Stimulated activated CD4-positive, alpha-beta T cell treated with anti-CD3 and anti-CD28 coated beads, TNF-alpha, amount 100 ng/mL, for 48 hours (primary cell): ENCODE data around the gene STX17.

Source experiments
- DNase-seq, 3 donors: peaks; one replicate each; pipeline ENCODE4 v3.0.0-alpha.2; 2020; ENCODE audit warnings: low read depth in 3 of 3

The STX17 gene

DNA sequence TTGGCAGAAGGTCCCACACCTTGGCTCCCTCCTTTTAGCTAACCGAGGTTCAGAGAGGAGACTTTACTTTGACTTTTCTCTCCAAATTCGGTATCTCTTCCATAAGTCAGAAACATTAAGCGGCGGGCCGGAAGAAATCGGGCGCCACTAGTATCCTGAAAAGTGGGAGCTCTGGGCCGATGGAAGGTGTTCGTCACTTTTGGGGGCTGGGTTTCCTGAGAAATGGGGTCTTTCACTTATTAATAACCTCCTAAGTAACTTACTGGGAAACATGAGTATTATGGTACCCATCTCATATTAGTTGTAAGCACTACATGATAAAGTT, 716 bp downstream of the STX17 start:
- DNase-seq, result no peak

DNA sequence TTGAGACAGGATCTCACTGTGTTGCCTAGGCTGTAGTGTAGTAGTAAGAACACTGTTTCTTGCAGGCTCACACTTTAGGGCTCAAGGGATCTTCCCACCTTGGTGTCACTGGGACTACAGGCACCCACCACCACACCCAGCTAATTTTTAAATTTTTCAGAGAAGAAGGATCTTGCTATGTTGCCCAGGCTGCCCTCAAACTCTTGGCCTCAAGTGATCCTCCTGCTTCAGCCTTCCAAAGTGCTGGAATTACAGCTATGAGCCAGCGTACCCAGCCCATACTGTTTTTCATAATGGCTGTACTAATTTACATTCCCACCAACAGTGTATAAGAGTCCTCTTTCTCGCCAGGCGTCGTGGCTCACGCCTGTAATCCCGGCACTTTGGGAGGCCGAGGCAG, 5.1 kb downstream of the STX17 start:
- DNase-seq, result no peak

DNA sequence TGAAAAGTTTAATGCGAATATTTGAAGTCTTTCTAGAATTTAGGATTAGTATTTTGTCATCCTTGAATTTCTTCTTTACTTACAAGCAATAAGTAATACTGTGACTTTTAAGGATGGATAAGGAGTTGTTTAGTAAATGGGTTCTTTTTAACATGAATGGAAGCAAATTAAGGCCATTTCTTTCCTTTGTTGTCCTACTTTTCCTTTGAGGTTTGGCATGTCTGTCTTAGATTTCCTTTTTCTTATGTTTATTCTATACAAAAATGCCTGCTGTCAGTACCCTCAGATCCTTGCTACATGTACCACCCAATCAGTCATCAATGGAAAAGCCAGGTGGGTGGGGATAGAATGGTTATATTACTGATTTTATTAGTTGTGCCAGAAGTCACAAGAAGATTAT, 10.2 kb downstream of the STX17 start:
- no peak for DNase-seq

DNA sequence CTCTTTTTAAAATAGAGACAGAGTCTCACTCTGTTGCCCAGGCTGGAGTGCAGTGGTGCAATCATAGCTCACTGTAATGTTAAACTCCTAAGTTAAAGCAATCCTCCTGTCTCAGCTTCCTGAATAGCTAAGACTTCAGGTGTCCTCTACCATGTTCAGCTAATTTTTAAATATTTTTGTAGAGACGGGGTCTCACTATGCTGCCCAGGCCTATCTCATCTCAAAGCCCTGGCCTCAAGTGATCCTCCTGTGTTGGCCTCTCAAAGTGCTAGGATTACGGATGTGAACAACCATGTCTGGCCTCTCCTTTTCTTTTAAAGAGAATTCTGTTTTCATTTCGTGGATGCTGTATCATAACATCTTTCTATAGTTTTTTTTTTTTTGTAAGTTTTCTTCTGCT, 11.7 kb downstream of the STX17 start:
- no peak for DNase-seq

DNA sequence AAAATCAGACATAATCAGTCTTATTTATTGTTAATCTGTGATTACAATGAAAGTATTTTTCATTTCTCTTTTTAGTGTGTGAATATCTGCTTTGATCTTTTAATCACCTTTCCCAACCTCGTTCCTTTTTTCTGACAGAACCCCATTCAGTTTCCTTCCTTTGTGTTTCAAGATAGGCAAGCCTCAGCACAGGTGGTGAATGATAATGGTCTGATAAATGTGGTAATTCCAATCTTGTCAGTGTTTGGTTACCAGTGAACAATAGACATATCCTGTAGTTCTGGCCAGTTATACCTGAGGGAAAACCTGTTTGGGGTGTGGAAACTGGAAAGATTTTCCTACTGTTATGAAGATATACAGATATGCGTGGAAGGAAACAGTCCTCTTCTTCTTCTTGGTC, 13.5 kb downstream of the STX17 start:
- no peak for DNase-seq

DNA sequence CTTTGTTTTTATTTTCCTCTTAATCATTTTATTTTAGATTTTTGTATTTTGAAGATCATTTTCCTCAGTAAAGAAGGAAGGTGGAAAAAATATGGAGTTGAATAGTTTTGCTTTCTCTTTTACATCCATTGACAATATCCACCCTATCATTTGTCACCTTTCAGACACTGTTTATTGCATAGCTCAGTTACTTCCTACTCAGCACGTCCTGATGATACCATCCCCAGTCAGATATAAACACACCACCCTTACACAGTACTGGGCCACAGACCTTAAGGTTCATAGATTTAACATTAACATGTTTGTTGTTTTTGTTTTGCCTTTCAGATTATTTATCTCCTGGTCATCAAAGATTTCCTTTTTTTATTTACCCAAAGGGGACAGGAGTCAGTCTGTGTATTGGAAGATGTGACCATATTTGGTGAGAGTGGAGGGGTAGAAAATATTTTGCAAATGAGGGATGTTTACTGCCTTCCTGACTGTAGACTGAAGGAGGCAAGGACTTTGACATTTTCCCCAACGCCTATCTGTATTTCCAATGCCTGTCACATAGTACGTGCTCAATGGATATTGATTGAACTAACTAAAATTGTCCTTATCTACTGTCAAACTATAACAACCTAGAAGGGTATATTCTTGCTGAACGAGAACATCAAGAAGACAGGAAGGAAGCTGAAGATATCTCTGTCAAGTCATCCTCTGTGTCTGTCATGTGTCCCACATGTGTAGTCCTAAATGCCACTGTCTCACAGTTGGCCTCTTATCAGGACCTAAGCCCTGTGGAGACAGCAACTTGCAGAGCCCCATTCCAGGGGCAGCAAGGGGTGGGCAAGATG, 15.6 kb downstream of the STX17 start:
- DNase-seq, result no peak

DNA sequence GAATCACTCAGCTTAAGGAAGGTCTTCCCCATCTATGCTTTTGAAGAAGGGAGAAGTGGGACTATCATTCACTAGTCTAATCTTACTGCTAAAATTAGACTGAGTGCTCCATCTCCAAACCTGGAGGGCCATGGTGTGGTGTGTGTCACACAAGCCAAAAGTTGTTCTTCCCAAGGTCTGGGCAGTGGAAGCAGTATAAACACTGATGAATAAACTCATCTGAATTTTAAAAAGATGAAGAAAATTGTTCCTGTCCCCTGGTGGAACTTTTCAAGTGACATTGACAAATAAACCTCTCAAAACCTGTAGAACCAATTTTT, 16.2 kb downstream of the STX17 start:
- no peak for DNase-seq

DNA sequence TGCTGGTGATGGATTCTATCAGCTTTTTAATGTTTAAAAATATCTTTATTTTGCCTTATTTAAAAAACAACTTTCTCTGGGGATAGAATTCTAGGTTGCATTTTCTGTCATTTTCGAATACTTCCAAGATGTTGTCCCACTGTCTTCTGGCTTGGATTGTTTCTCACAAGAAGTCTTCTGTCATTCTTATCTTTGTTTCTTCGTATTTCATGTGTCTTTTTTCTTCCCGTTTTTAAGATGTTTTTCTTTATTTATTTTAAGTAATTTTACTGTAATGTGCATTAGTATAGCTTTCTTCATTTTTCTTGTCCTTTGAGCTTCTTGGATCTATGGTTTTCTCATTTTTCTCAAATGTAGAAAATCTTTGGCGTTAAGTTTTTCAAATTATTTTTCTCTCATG, 19.1 kb downstream of the STX17 start:
- DNase-seq, result no peak

DNA sequence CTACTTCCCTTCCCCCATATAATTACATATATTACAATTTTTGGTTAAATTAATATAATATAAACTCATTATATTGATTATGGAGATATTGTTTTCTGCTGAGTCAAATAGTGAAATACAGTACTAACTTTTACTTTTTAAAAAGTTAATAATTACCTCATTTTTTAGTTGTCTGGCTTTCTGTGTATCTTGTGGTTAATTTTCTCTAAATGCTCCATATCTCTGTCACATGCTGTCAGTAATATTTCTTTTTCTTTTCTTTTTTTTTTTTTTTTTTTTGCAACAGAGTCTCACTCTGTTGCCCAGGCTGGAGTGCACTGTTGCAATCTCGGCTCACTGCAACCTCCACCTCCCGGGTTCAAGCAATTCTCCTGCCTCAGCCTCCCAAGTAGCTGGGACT, 23.2 kb downstream of the STX17 start:
- DNase-seq, result no peak

DNA sequence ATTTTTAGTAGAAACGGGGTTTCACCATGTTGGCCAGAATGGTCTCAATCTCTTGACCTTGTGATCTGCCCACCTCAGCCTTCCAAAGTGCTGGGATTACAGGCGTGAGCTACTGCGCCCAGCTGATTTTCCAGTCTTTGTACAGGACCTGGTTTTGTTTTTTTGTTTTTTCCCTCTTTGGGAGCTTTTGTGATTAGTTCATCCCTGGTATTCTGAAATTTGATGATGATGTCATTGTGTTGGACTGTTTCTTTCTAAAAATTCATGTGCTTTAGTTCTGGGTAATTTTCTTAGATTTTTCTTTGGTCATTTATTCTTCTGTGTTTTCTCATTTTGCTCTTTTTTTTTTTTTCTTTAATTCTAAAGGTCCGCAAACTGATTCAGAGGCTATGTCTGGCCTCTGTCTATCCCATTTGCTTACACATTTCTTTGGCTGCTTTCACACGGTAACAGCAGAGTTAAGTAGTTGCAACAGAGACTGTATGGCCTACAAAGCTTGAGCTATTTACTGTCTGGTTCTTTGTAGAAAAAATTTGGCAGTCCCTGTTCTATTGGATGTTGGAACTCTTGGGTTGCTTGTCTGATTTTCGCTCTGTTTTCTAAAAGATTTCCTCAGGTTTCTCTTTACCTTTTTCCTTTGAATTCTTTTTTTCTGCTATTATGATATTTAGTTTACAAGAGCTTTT, 24.8 kb downstream of the STX17 start:
- no peak for DNase-seq

DNA sequence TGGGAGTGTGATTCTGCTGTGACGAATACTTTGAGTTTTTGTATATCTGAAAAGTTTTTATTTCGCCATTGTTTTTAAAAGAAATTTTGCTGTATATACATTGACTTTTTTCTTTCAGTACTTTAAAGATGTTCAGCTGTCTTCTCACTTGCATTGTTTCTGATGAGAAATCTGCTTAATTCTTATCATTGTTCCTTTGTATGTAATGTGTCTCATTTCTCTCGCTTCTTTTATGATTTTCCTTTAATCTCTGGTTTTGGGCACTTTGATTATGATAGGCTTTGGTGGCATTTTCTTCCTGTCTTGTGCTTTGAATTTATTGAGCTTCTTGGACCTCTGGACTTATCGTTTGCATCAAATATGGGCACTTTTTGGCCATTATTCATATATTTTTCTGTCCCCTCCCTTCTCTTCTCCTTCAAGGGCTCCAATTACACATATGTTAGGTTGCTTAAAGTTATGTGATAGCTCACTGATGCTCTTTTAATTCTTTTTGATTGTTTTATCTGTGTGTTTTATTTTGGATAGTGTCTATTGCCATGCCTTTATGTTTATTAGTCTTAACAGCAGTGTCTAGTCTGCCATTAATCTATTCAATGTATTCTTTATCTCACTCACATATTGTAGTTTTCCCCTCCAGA, 30.6 kb downstream of the STX17 start:
- no peak for DNase-seq

DNA sequence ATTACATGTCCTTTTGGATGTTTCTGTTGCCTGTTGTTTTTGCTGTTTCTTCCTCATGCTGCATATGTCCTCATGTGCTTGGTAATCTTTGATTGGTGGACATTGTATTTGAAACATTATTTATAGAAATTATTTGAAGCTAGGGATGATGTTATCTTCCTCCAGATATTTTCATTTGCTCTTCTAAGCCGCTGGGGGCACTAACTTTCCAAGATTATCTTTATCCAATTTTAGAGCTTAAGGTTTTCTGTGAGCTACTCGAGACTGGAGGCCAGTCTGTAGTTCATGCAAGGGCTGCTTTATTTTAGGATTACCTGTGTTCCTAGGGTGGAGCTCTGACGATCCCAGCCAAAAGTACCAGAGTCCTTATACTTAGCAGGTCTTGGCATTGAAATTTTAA, 40.9 kb downstream of the STX17 start:
- no peak for DNase-seq

DNA sequence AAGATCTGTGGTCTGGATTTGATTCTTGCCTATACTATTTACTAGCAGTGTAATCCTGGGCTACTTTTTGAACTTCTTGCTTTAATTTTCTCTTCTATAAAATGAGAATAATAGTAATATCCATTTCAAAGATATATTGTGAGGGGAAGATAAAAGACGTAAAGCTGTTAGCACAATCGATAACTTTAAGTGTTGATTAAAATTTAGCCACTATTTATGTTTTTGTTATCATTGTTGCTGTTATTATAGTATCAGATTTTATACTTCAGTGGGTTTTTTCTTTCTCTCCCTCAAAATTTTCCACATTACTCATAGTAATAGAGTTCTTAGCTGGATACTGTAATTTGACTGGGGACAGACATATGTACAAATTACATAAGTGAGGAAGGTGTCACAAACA, 42.0 kb downstream of the STX17 start:
- no peak for DNase-seq

DNA sequence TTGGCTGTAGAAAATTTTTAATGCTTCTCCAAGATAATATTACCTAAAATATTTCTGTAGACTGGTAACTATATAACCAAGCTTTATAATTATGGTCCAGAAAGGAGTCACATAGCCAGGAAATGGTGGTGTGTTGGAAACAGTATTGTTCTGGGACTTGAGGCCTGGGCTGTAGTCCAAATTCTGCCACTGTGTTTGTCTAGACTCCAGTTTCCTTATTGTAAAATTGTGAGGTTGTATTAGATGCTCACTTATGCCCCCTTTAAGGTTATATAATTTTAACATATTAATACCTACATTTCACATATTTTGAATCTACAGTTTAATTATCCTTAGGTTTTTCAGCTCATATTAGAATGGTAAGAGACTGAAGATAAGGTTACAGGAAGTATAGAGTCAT, 42.4 kb downstream of the STX17 start:
- DNase-seq, result no peak

DNA sequence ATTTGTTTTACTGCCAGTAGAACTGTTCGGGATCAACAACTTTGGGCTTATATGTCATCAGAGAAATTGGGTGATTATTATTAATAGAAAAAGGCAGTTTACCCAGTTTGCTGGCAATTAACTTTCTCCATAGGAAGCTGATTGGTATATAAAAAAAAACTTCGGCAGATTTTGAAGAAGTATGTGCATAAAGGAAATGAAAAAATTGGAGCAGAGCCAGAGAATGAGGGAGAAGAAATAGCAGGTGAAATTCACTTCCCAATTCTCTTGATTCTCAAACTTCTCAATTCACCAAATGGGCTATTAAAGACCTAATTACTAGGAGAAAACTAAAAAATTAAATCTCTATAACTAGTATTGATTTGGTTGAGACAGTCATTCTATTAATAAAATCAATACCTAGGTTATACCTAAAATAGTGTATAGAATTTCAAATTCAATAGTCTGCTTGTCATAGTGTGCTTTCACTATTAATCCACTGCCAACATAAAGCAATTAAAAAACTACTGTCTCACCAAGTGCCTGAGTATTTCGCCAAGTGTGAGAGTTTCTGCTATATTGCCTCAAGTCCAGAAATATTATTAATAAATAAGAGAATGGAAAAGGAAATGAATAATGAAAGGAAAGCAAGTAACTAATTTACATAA, 47.5 kb downstream of the STX17 start:
- DNase-seq, result no peak

DNA sequence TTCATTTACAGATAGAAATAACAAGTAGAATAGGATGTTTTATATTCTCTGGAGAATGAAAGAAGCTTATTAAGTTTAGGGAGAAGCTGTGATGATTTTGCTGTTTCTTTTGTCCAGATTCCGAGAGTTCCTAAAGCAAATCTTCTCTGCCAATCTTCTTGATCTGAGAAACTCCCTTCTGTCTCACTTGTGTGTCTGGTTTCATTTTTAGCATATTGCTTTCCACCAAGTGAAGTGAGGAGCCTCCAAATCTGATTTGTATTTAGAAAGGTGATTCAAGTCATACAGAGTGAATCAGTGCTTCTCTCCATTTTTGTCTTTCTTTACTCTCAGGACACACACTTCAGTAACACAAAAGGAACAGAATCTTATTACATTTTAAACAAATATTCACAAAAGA, 48.4 kb downstream of the STX17 start:
- no peak for DNase-seq

DNA sequence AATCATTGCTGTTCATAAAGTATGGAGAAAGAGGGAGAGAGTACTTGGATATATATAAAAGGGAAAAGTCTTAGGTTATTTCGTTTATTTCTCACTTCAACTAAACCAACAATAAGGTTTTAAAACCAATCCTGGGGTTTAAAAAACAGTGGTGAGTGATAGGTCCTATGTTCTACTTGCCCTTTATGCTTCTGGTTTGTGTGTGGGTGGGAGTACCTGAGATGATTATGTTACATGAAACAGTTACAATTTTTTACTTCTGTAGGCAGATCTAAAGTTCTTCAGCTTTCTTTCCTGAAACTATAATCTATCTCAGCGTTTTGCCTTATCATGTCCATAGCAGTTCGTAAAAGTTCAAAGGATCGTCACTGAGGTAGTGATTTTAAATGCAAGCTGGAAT, 49.2 kb downstream of the STX17 start:
- no peak for DNase-seq

DNA sequence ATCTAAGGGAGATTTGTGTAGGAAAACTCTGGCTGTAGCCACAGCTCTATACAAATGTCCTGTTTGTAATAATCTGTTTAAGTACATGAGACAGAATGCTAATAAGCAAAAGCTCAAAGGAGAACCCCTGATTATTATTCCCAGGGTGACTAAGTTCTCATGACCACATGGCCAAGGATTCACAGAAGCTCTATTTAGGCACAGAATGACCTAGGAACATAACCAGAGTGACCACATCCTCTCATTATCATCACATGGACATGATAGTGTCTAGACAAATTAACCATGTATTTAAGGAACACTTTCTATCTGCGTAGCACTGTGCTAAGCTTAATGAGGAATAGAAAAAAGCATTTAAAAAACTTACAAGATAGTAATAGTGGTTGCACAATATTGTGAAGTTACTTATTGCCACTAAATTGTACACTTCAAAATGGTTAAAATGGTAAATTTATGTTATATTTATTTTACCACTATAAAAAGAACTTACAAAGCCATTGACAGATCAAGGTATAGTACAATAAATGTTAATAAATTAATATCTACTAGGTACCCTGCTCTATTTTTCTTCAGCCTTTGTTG, 56.3 kb downstream of the STX17 start:
- DNase-seq, result no peak

DNA sequence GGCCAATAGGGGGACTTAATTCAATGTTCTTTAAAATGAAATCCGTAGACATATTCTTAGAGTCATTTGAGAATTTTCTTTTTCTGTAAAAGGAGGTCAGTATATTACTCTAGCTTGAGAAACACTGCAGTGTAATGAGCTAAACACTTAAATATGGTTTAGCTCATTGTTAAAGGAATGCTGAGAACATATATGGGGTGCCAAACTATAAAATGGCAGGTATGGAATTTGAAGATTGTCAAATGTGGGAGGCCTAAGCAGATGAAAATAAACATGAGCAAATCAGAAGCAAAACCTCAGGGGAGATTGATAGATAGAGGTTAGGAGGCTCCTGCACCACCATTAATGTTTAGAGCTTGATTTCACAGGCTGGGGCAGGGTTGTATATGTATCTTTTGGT, 57.9 kb downstream of the STX17 start:
- no peak for DNase-seq

DNA sequence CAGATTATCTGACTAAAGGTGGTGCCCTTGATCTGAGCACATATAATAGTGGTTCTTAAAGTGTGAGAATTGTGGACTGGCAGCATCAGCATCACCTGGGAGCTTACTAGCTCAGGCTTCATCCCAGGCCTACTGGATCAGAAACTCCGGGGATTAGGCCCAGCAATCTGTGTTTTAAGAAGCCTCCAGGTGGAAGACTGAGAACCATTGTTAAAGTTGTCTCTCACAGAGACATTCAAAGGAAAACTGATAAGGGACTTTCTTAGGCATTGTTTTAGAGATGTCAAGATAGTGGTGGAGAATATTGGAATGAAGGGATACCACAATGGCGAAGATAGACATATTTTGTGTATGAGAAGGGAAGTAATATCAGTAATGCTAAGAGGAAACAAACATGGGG, 59.5 kb downstream of the STX17 start:
- DNase-seq, result no peak

DNA sequence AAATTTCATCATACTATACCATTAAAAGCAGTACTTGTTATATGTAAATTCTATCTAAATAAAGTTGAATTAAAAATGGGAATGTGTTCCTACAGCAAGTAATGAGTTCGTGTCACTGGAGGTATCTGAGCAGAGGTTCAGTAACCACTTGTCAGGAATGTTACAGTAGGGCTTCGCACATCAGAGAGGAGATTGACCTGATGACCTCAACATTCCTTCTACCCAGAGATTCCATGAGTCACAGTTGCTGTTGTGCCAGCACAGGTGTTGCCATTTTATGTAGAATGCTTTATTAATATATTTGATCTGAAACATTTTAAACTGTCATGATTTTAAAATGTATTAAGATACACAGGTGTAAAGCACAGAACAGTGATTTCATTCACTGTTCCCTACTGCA, 60.3 kb downstream of the STX17 start:
- DNase-seq, result no peak

DNA sequence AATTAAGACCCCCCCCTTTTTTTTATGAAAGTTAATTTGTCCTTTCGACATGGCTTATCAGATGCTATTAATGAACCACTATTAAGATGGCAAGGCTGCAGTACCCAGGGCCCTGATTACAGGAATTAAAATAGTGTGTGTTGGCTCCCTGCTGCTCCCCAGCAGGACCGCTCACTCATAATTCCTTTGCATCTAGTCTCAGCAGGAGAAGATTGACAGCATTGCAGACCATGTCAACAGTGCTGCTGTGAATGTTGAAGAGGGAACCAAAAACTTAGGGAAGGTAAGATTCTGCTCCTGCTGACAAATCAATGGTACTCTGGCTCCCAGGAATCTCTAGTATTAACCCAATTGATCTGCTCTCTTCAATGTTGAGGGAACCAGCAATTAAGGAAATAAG, 61.0 kb downstream of the STX17 start:
- no peak for DNase-seq

DNA sequence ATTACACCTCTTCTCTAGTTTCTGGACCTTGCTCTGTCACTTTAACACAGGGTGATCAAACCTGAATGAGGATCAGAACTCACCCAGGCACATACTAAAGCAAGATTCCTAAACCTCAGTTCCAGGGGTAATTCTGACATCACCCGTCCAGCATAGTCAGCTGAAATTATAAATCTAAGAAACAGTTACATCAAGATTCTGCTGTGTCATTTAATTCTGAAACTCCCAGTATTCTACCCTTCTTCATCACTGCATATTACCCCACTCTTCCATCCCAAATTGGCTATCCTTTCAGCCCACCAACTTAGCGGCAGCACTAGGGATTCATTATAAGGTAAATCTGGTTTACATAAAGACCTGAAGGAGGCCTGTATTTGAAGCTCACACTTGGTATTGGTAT, 64.0 kb downstream of the STX17 start:
- DNase-seq, result no peak
